ENCODE data around the gene MAGEB1.

Gene MAGEB1

GRCh38 chrX:30224536-30224935 lies 22.4 kb upstream of the MAGEB1 start:
- in situ Hi-C loops (cut with HindIII; ENCODE audit: low sequenced_read_pairs) = no loop called here
- no peak for DNase-seq (ENCODE audit: low read depth)
- H3K4me3 ChIP-seq (ENCODE audit: low read depth, low read length) = no peak overlapping the region
- TF ChIP-seq CTCF (IDR thresholded peaks at IDR 0.05; ENCODE audit: low read depth, low read length, missing control alignments) = no peak

- in situ Hi-C loops (cut with HindIII; ENCODE audit: low sequenced_read_pairs) = no loop called here
- H3K4me3 ChIP-seq (ENCODE audit: low read depth, low read length) = no peak overlapping the region
- TF ChIP-seq CTCF (IDR thresholded peaks at IDR 0.05; ENCODE audit: low read depth, low read length, missing control alignments) = no peak
- DNase-seq (ENCODE audit: low read depth) = no peak
These were observed 18.4 kb upstream of the MAGEB1 start for GRCh38 chrX:30228526-30228925.

GRCh38 chrX:30230395-30230794 lies 16.6 kb upstream of the MAGEB1 start, which contains the start of gene MAGEB3:
TSS of gene MAGEB3 (plus strand) at chrX:30230657. CDS start at chrX:30235925, 5,268 bp downstream.
- DNase-seq (ENCODE audit: low read depth) = no peak
- H3K4me3 ChIP-seq (ENCODE audit: low read depth, low read length) = no peak within 1 kb of the TSS
- in situ Hi-C loops (cut with HindIII; ENCODE audit: low sequenced_read_pairs) = no loop called here
- no peak for TF ChIP-seq CTCF (IDR thresholded peaks at IDR 0.05; ENCODE audit: low read depth, low read length, missing control alignments)

GRCh38 chrX:30241724-30242415 lies 5.1 kb upstream of the MAGEB1 start, which contains the start of gene MAGEB4:
TSS of gene MAGEB4 (plus strand) at chrX:30242000. CDS start at chrX:30242136, 136 bp downstream.
- in situ Hi-C loops (cut with HindIII; ENCODE audit: low sequenced_read_pairs) = no loop called here
- H3K4me3 ChIP-seq (ENCODE audit: low read depth, low read length) = no peak within 1 kb of the TSS
- no peak for DNase-seq (ENCODE audit: low read depth)
- TF ChIP-seq CTCF (IDR thresholded peaks at IDR 0.05; ENCODE audit: low read depth, low read length, missing control alignments) = no peak

GRCh38 chrX:30248854-30249253 lies 1.9 kb downstream of the MAGEB1 start:
- in situ Hi-C loops (cut with HindIII; ENCODE audit: low sequenced_read_pairs) = no loop called here
- no peak for DNase-seq (ENCODE audit: low read depth)
- H3K4me3 ChIP-seq (ENCODE audit: low read depth, low read length) = no peak overlapping the region
- TF ChIP-seq CTCF (IDR thresholded peaks at IDR 0.05; ENCODE audit: low read depth, low read length, missing control alignments) = no peak

GRCh38 chrX:30253257-30253656 lies 6.3 kb downstream of the MAGEB1 start:
- in situ Hi-C loops (cut with HindIII; ENCODE audit: low sequenced_read_pairs) = no loop called here

More at GRCh38 chrX:30253257-30253656, 6.3 kb downstream of the MAGEB1 start:
- TF ChIP-seq CTCF (IDR thresholded peaks at IDR 0.05; ENCODE audit: low read depth, low read length, missing control alignments) = no peak
- DNase-seq (ENCODE audit: low read depth) = no peak
- H3K4me3 ChIP-seq (ENCODE audit: low read depth, low read length) = no peak overlapping the region
